Activated CD4-positive, CD25-positive, alpha-beta regulatory T cell treated with anti-CD3 and anti-CD28 coated beads, Interleukin-2, amount 50 U/mL, for 16 hours (primary cell): ENCODE measurements around the gene NDUFB2.
"Not testable (repeated sequence)": the region's sequence is repeated elsewhere in the genome, so short reads cannot be mapped to it uniquely, and the experiment has no call there.

Experiments used
- DNase-seq: peaks from one replicate; pipeline ENCODE4 v3.0.0-alpha.2; 2020; ENCODE audit warnings: low read depth, low spot score

Gene NDUFB2

GRCh38 chr7:140696680-140697446, at the start of gene NDUFB2:
NDUFB2 (plus strand) TSS chr7:140696708; CDS start chr7:140696745, 37 bp downstream.
- peak; percentile 57 for DNase-seq

GRCh38 chr7:140646931-140647647, 49.4 kb upstream of the NDUFB2 start:
- DNase-seq, result no peak

- DNase-seq, result no peak
These were observed 46.8 kb upstream of the NDUFB2 start for GRCh38 chr7:140649556-140650205.

GRCh38 chr7:140650367-140650766, 46.1 kb upstream of the NDUFB2 start:
- no peak for DNase-seq

- DNase-seq, result no peak
These were observed 43.0 kb upstream of the NDUFB2 start for GRCh38 chr7:140653319-140654108.

GRCh38 chr7:140654109-140654387, 42.5 kb upstream of the NDUFB2 start:
- no peak for DNase-seq

GRCh38 chr7:140654661-140655060, 41.8 kb upstream of the NDUFB2 start:
- no peak for DNase-seq

GRCh38 chr7:140655511-140656408, 40.7 kb upstream of the NDUFB2 start:
- DNase-seq, result no peak

GRCh38 chr7:140656548-140657515, 39.7 kb upstream of the NDUFB2 start:
- DNase-seq, result no peak

GRCh38 chr7:140657891-140658290, 38.6 kb upstream of the NDUFB2 start:
- no peak for DNase-seq

GRCh38 chr7:140659856-140660255, 36.7 kb upstream of the NDUFB2 start:
- no peak for DNase-seq

GRCh38 chr7:140661124-140661523, 35.4 kb upstream of the NDUFB2 start:
- no peak for DNase-seq

GRCh38 chr7:140662938-140663337, 33.6 kb upstream of the NDUFB2 start:
- DNase-seq, result not testable (repeated sequence)

- DNase-seq, result no peak
These were observed 29.0 kb upstream of the NDUFB2 start for GRCh38 chr7:140667476-140667875.

- DNase-seq, result no peak
These were observed 27.9 kb upstream of the NDUFB2 start for GRCh38 chr7:140668641-140669040.

- no peak for DNase-seq
These were observed 27.2 kb upstream of the NDUFB2 start for GRCh38 chr7:140669352-140669751.

- DNase-seq, result not testable (repeated sequence)
These were observed 26.6 kb upstream of the NDUFB2 start for GRCh38 chr7:140669862-140670261.

GRCh38 chr7:140670343-140670935, 26.1 kb upstream of the NDUFB2 start:
- no peak for DNase-seq

GRCh38 chr7:140671966-140672365, 24.5 kb upstream of the NDUFB2 start:
- DNase-seq, result no peak
